ENCODE results near the gene CIT.

The CIT gene

GRCh38 chr12:119842380-119842779, 34.7 kb downstream of the CIT start:
- ChIA-PET POLR2A (no interaction called here), CTCF (interaction anchor here (0.7 to 1.0 kb wide), 2 partner anchors 9 to 668 kb away, joined by 3 read pairs; no protein-coding TSS in a partner anchor)
- H3K4me1 ChIP-seq (ENCODE audit: control insufficient read depth, insufficient read depth, low read length) = no peaks in the 10 kb centered on the region

GRCh38 chr12:119841433-119842210, 35.5 kb downstream of the CIT start:
- peaks cover 5 to 51% of the 10 kb centered on the region in 2 experiments; a peak in 2 of 3 replicates for H3K36me3 ChIP-seq (ENCODE audit: control insufficient read depth in 2 of 2, insufficient read depth in 1 of 2, low read length in 2 of 2)
- H3K4me3 ChIP-seq (ENCODE audit: low read depth, low read length) = no peak overlapping the region
- CTCF ChIA-PET = interaction anchor here (0.7 to 1.1 kb wide), 3 partner anchors 8 to 669 kb away, joined by 3 read pairs; no protein-coding TSS in a partner anchor

More at GRCh38 chr12:119842380-119842779, 34.7 kb downstream of the CIT start:
- TF ChIP-seq ZNF155 (tag by site-specific recombination; IDR thresholded peaks at IDR 0.05) = no peak
- no peak for TF ChIP-seq ZNF433 (tag by site-specific recombination; IDR thresholded peaks at IDR 0.05; ENCODE audit: low read depth)
- no peak for TF ChIP-seq ZBTB48 (tag by site-specific recombination; IDR thresholded peaks at IDR 0.05)
- TF ChIP-seq ZNF184 (tag by site-specific recombination; IDR thresholded peaks at IDR 0.05) = no peak
- no peak for TF ChIP-seq ZNF302 (tag by site-specific recombination; IDR thresholded peaks at IDR 0.05; ENCODE audit: low read depth)
- no peak for TF ChIP-seq ZIC2 (tag by site-specific recombination; IDR thresholded peaks at IDR 0.05)
- TF ChIP-seq SP2 (tag by site-specific recombination; IDR thresholded peaks at IDR 0.05) = no peak
- TF ChIP-seq ZNF707 (tag by site-specific recombination; IDR thresholded peaks at IDR 0.05) = no peak
- TF ChIP-seq TRIM28 (IDR thresholded peaks at IDR 0.05; ENCODE audit: borderline replicate concordance, low read length) = no peak
- no peak for TF ChIP-seq ZNF2 (tag by site-specific recombination; IDR thresholded peaks at IDR 0.05)
- TF ChIP-seq WT1 (tag by site-specific recombination; IDR thresholded peaks at IDR 0.05) = no peak
- no peak for TF ChIP-seq ZNF18 (tag by site-specific recombination; IDR thresholded peaks at IDR 0.05)
- no peak for TF ChIP-seq GLIS2 (tag by site-specific recombination; IDR thresholded peaks at IDR 0.05)
- no peak for TF ChIP-seq ZNF292 (tag by site-specific recombination; IDR thresholded peaks at IDR 0.05; ENCODE audit: borderline replicate concordance, low read depth)
- H3K27ac ChIP-seq (ENCODE audit: extremely low read depth, low read depth, low read length) = no peak overlapping the region
- peaks cover 5 to 54% of the 10 kb centered on the region in 2 experiments; a peak in 2 of 3 replicates for H3K36me3 ChIP-seq (ENCODE audit: control insufficient read depth in 2 of 2, insufficient read depth in 1 of 2, low read length in 2 of 2)
- no peak overlapping the region for H3K4me3 ChIP-seq (ENCODE audit: low read depth, low read length)
- no peaks in the 10 kb centered on the region for H3K9me3 ChIP-seq (ENCODE audit: control insufficient read depth, insufficient read depth, low read depth, low read length)

More at GRCh38 chr12:119841433-119842210, 35.5 kb downstream of the CIT start:
- POLR2A ChIA-PET = no interaction called here
- TF ChIP-seq ZNF26 (tag by site-specific recombination; IDR thresholded peaks at IDR 0.05) = no peak
- no peak for TF ChIP-seq ZBTB17 (tag by site-specific recombination; IDR thresholded peaks at IDR 0.05)
- no peak for TF ChIP-seq ZBTB44 (tag by site-specific recombination; IDR thresholded peaks at IDR 0.05)
- TF ChIP-seq YY2 (tag by site-specific recombination; IDR thresholded peaks at IDR 0.05) = no peak
- no peak for TF ChIP-seq SCRT1 (tag by site-specific recombination; IDR thresholded peaks at IDR 0.05; ENCODE audit: borderline replicate concordance)
- TF ChIP-seq ZNF768 (tag by site-specific recombination; IDR thresholded peaks at IDR 0.05) = no peak
- no peak for TF ChIP-seq ZNF776 (tag by site-specific recombination; IDR thresholded peaks at IDR 0.05; ENCODE audit: borderline replicate concordance)
- TF ChIP-seq KLF8 (tag by site-specific recombination; IDR thresholded peaks at IDR 0.05) = no peak
- TF ChIP-seq ZNF169 (tag by site-specific recombination; IDR thresholded peaks at IDR 0.05) = no peak
- no peak for TF ChIP-seq ZNF501 (tag by site-specific recombination; IDR thresholded peaks at IDR 0.05)
- TF ChIP-seq ZBTB21 (tag by site-specific recombination; IDR thresholded peaks at IDR 0.05) = no peak
- no peak for TF ChIP-seq WT1 (tag by site-specific recombination; IDR thresholded peaks at IDR 0.05)
- no peak for TF ChIP-seq ZNF654 (tag by site-specific recombination; IDR thresholded peaks at IDR 0.05; ENCODE audit: low read depth)
- TF ChIP-seq ZNF548 (tag by site-specific recombination; IDR thresholded peaks at IDR 0.05) = no peak
- H3K27ac ChIP-seq (ENCODE audit: extremely low read depth, low read depth, low read length) = no peak overlapping the region
- H3K4me1 ChIP-seq (ENCODE audit: control insufficient read depth, insufficient read depth, low read length) = no peaks in the 10 kb centered on the region
- no peaks in the 10 kb centered on the region for H3K9me3 ChIP-seq (ENCODE audit: control insufficient read depth, insufficient read depth, low read depth, low read length)
